Stomach (tissue), 4 donors: ENCODE measurements around the gene WDR3.

Source experiments
- POLR2A ChIP-seq, 4 donors: fragments of 450-650 bp; IDR thresholded peaks; one replicate each; pipeline ENCODE4 v1.6.1; 2016; ENCODE audit warnings: antibody characterized with exemption in 4 of 4, control low read depth in 2 of 4, mild to moderate bottlenecking in 1 of 4, moderate library complexity in 1 of 4
- TF ChIP-seq, protein P1 (sequence below), 7 experiments: fragments of 450-650 bp in 4 of 7; fragments of 200-600 bp in 3 of 7; sonication (generic) in 3 of 7; IDR thresholded peaks; one replicate each; pipeline ENCODE4 v1.5.1; 2016 to 2019; ENCODE audit warnings: antibody characterized with exemption in 7 of 7, control low read depth in 2 of 7, mild to moderate bottlenecking in 1 of 7

- TF ChIP-seq, protein P1, sequence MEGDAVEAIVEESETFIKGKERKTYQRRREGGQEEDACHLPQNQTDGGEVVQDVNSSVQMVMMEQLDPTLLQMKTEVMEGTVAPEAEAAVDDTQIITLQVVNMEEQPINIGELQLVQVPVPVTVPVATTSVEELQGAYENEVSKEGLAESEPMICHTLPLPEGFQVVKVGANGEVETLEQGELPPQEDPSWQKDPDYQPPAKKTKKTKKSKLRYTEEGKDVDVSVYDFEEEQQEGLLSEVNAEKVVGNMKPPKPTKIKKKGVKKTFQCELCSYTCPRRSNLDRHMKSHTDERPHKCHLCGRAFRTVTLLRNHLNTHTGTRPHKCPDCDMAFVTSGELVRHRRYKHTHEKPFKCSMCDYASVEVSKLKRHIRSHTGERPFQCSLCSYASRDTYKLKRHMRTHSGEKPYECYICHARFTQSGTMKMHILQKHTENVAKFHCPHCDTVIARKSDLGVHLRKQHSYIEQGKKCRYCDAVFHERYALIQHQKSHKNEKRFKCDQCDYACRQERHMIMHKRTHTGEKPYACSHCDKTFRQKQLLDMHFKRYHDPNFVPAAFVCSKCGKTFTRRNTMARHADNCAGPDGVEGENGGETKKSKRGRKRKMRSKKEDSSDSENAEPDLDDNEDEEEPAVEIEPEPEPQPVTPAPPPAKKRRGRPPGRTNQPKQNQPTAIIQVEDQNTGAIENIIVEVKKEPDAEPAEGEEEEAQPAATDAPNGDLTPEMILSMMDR (IDR thresholded peaks at IDR 0.05): no peak
- no peak for TF ChIP-seq POLR2A (IDR thresholded peaks at IDR 0.05)
These were observed 40.7 kb downstream of the WDR3 start for GRCh38 chr1:117970252-117970651.
